KOPT-K1 (cell line): Measurements from ENCODE around the gene PEX3.

Source experiments
- H3K27ac ChIP-seq: fragments of 200-600 bp; sonication (generic); 2 replicates; pipeline ENCODE4 v1.5.1; 2016; ENCODE audit warnings: antibody characterized with exemption, mild to moderate bottlenecking, low read depth, low read length; ENCODE audit not compliant: poor library complexity, severe bottlenecking
- H3K36me3 ChIP-seq: fragments of 200-600 bp; sonication (generic); 2 replicates; pipeline ENCODE4 v1.5.1; 2017; ENCODE audit warnings: antibody characterized with exemption, mild to moderate bottlenecking, low read length, moderate library complexity; ENCODE audit not compliant: insufficient read depth
- H3K9me3 ChIP-seq: fragments of 200-600 bp; sonication (generic); 2 replicates; pipeline ENCODE4 v1.5.1; 2017; ENCODE audit warnings: antibody characterized with exemption, low read length, mild to moderate bottlenecking; ENCODE audit not compliant: insufficient read depth, poor library complexity, severe bottlenecking

Gene PEX3

GRCh38 chr6:143531720-143532499, 81.3 kb downstream of the PEX3 start:
- Histone ChIP-seq H3K9me3 (no peaks in the 10 kb centered on the region), H3K27ac (no peak overlapping the region), H3K36me3 (no peaks in the 10 kb centered on the region)

DNA sequence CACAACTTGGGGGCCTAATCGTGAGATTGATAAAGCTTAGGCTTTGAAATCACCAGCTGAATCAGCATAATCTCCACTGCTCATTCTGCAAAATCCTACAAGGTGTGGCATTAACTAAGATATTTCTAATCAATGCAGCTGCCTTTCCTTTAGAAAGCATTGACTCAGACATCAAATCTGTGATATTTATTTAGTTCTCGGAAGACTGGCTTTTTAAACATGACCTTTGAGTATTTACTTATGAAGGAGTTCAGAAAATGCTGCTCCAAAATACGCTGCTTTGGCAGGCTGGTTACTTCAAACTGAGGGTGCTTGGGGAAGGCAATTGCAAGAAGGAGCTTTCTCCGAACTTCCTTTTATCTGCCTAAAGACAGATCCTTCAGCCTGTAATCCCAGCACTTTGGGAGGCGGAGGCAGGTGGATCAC, 84.6 kb downstream of the PEX3 start:
- no peaks in the 10 kb centered on the region for H3K9me3 ChIP-seq
- no peaks in the 10 kb centered on the region for H3K36me3 ChIP-seq
- H3K27ac ChIP-seq, result no peak overlapping the region

GRCh38 chr6:143536461-143536865, 85.9 kb downstream of the PEX3 start:
- Histone ChIP-seq H3K36me3 (no peaks in the 10 kb centered on the region), H3K9me3 (no peaks in the 10 kb centered on the region), H3K27ac (no peak overlapping the region)

GRCh38 chr6:143536866-143537691, 86.5 kb downstream of the PEX3 start:
- H3K9me3 ChIP-seq, result no peaks in the 10 kb centered on the region
- H3K27ac ChIP-seq, result no peak overlapping the region
- no peaks in the 10 kb centered on the region for H3K36me3 ChIP-seq

DNA sequence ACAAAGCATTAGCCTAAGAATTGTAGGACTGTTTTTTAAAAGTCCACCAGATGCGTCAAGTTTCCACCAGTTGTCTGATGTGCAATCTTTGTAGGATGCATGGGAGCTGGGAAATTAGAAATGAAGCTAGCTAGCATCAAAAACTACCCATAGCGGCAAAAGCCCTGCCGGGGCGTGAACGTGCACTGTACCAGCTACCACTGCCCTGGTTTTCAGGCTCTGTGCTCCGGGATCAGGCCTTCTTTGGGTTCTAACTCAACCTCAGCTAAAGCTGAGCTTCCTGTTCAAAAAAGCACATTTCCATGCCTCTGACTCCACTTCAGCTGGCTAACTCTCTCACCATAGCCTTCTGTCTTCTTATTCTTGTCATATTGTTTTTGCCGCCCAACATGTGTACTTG, 87.8 kb downstream of the PEX3 start:
- Histone ChIP-seq H3K36me3 (no peaks in the 10 kb centered on the region), H3K9me3 (no peaks in the 10 kb centered on the region), H3K27ac (no peak overlapping the region)

DNA sequence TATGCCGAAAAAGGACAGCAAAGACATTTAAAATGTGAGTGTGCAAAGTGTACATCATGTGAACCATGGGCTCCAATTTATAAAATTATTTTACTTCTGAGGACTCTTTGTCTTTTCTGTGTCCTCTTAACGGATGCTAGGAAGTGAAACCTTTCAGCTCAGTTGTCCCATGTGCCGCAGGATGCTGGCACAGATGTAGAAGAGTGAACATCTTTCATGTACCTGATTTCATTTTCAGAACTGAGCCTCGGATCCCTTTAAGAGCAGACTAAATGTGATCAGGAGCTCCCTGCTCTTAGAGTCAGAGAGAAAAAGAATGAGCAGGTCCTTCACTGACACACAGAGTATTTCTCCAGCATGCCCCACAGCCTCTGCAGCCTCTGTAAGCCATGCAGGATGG, 88.5 kb downstream of the PEX3 start:
- Histone ChIP-seq H3K27ac (no peak overlapping the region), H3K36me3 (no peaks in the 10 kb centered on the region), H3K9me3 (no peaks in the 10 kb centered on the region)

DNA sequence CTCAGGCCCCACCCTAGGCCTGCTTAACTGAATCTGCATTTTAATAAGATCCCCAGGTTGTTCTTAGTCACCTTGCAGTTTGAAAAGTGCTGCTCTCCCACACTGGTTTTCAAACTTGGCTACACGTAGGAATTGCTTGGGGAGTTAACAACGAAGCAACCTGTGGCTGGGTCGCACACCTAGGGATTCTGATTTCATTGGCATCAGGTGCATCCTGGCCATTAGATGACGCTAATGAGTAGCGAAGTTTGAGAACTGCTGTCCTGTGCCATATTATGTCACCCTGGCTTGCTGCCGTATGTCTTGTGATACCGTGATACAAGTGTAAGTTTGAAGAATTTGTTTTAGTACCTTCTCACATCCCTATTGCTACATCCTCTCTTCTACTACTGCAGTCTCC, 89.1 kb downstream of the PEX3 start:
- Histone ChIP-seq H3K9me3 (no peaks in the 10 kb centered on the region), H3K36me3 (no peaks in the 10 kb centered on the region), H3K27ac (no peak overlapping the region)

DNA sequence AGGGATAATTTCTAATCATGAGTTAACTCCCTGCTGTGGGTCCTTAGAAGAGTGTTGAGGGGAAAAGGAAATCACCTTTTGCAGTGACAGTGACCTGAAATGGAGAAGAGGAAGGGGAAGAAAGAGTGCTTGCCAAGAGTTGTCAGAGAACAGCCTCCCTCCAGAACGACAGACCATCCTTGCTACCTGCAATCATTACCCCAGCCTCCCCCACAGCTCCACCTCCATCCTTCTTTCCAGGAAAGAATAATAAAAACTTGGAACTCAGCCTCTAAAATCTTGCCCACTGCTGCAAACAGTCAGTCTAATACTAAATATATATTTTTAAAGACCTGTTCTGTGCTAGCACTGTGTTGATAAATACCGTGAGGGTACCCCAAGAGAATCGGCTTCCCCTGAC, 89.6 kb downstream of the PEX3 start:
- no peak overlapping the region for H3K27ac ChIP-seq
- no peaks in the 10 kb centered on the region for H3K36me3 ChIP-seq
- no peaks in the 10 kb centered on the region for H3K9me3 ChIP-seq
